HG02870 (cell line): ENCODE results near the gene TMSB15A.
"Not testable (repeated sequence)": the region's sequence is repeated elsewhere in the genome, so short reads cannot be mapped to it uniquely, and the experiment has no call there.

Source experiments
- ATAC-seq: cut with Tn5 transposase; IDR thresholded peaks from one replicate; pipeline ENCODE4 v1.9.1; 2021; ENCODE audit warnings: mild to moderate bottlenecking, moderate library complexity; ENCODE audit not compliant: unreplicated experiment

Gene TMSB15A

DNA sequence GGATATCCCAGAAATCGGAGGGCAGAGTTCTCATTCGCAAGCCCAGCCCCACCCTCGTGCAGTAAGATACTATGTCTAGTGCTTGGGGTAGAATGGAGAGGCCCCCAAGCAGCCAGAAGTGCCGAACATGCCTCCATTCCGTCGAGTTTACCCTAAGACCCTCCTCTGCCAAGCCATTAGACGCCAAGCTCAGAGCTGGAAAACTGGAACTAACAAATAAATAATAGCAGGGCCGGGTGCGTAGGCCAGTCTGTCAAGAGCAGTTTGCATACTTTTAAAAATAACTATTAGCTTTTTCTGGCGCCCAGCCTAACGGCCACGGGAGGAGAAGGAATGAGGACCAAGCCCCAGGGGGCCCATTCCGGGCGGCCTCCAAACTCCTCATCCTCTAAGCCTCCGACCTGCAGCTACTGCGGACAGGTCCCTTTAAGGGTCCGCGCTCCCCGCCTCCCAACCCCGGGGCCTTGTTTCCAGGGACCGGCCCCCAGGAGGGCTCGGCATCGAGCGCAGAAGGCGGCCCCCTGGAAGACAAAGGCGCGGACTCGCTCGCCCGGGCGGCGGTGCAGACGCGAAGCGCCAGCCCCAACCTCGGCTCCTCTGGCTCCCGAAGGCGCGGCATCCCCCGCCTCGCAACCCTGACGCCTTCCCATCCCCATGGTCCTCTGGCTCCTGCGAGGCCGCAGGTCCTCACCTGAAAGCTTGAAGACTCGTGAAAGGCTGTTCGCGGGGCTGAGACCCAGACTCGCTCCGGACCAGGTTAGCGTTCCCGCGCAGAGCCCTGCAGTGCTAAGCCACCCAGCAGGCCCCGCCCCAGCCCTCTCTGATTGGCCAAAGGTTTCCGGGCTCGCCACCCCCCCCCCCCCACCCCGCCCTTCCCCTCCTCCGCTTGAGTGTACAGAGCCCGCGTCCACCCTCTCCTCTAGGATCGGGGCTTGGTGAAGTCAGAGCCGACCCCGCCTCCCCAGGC is at the start of gene TMSB15A:
TSS of gene TMSB15A (minus strand) at position 765 of the 967 bp plus-strand sequence.
- ATAC-seq, result no peak

DNA sequence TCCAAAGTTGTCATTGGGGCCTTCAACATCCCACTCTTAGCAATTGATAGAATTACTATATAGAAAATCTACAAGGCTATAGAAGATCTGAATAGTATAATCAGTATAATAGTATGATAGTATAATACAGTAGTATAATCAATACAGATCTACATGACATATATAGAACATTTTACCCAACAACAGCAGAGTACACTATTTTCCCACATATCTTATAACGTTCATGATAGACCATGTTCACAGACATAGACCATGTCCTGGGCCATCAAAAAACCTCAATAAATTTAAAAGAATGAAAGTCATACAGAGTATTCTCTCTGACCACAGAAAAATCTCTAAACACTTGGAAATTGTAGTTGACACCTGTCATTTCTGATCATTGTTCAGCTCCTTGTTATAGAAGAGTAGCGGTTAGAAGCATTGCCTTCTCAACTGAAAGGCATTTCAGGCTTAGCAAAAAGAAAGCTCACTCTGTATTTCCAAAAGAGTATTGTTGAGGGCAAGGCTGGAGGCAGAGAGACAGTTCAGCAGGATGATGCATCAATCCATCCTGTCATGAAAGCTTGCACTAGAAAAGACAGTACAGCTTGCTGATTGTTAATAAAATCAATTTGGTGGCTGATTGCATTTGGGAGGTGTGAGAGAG is 44.0 kb upstream of the TMSB15A start:
- no peak for ATAC-seq

DNA sequence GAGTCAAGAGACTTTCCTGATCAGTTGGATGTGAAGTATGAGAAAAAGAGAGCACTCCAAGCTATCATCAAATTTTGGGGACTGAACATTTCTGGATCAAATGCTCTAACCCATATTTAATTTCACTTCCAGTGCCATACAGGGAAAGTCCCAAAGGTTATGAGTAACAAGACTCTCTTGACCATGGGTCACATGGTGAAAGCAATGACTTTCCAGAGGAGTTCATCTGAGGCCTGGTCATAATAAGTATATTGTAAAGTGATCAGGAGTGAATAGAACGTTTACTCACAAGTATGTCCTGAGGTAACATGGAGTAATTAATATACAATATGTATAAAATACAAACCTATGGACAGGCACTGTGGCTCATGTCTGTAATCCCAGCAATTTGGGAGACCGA is 42.1 kb upstream of the TMSB15A start:
- no peak for ATAC-seq

DNA sequence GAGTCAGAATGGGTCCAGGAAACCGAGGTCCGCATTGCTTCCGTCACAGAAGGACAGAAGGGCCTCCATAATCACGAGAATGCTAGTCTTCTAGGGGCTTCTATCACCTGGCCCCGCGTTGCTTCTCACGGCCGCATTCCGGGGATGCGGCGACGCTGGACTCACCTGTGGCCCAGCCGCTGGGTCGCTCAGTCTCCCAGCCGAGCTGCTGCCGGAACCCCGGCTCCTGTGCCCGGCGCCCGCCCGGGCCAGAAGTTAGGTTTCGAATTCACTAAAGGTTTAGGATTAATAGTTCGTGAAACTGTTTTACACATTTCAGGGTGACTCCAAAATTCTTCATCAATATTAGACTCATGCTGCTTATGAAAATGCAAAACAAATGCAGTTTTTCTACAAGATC is 31.7 kb upstream of the TMSB15A start:
- ATAC-seq, result no peak

DNA sequence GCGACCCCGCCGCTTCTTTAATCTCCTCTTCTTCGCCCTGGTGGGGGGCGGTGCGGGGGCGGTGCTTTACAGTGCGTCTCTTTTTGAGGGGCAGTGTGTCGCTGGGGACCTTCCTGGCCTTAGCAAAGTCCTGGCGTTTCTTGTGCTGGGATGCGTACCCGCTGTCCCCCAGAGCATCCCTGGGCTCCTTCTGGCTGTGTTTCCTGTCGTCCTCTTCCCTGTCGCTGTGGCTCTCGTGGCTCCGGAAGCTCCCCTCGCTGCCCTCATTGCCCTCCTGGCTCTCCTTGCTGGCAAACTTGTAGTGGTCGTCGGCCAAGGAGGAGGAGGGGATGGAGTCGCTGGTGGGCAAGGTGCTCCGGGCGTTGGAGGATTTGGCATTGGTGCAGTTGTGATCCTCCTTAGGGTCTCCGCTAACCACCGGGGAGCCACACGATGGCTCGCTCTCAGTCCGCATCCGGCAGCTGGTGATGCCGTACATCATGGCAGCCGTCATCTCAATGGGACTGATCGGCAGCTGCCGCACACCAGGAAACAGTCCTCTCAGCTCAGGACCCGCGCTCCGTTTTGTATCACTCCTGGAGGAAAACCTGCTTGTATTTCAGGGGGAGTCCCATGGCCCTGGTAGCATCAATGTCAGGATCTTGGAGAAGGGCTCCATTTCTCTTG is 30.4 kb upstream of the TMSB15A start:
- ATAC-seq, result no peak

DNA sequence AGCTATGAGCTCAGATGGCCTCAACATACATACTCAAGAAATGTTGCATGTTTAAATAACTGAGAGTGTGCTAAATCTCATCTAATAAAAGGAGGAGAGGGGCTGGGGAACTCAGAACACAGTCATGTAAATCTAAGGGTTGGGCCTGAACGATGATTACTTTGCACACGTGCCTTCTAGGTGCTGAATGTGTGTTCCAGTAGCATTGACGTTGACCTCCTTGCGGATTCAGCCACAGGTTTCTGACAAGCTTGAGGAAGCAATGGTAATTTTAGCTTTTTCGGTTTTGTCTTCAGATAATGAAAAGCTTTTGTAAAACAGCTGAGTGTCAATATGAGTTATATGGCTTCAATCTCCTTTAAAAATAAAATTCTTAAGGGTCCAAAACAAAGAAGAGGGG is 29.6 kb upstream of the TMSB15A start:
- not testable (repeated sequence) for ATAC-seq

DNA sequence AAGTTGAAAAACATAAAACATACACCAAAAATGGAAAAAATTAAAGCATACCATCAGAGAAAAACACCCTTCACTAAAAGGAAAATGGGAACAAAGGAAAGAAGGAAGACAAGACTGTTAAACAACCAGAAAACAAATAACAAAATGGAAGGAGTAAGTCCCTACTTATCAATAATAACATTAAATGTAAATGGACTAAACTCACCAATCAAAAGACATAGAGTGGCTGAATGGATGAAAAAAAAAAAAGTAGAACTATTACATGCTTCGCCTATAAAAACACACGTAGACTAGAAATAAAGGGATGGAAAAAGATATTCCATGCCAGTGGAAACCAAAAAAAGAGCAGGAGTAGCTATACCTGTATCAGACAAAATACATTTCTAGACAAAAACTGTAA is 19.4 kb upstream of the TMSB15A start:
- ATAC-seq, result no peak

DNA sequence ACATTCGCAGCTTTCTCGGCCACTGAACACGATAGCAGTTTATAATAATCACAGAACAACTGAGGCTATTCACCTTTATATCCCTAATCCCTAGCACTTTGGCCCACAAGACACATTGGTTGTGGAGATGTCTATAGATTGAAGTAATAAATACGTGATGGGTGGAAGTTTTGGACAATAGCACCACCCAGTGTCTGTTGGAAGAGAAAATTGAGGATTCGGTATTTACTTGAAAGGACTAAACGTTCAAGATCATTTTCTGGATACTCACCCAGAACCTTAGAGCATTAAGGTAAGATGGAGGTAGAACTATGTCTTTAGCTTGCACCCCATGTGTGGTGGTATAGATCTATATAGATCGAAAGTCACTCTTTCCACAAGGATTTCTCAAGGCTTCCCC is 787 bp upstream of the TMSB15A start:
- ATAC-seq, result no peak

DNA sequence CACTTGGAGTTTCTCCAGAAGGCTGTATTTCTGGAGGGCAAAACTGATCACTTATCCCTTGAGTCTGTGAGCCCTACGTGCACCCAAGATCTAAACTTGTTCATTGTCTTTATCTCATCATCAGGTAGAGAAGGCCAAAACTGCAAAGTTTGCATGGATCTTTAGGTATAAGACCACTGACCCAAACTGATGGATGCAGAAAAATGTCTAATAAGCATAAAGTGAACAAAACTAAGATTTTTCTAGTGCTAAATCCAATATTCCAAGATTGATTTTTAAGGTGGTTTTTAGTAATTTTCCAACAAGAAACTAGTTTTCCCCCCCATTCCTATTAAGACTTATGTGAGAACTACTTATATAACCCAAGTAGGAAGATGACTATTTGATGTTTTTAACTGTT is 2.0 kb downstream of the TMSB15A start:
- ATAC-seq, result no peak

DNA sequence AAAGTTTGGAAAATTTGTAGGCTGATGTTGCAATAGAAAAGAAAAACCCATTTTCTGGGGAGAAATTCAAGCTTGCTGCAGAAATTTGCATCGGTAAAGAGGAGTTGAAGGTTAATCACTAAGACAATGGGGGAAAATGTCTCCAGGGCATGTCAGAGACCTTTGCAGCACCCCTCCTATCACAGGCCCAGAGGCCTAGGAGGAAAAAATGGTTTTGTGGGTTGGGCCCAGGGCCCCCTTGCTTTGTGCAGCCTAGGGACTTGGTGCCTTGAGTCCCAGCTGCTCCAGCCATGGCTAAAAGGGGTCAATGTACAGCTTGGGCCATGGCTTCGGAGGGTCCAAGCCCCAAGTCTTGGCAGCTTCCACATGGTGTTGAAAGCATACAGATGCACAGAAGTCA is 17.8 kb downstream of the TMSB15A start:
- no peak for ATAC-seq

DNA sequence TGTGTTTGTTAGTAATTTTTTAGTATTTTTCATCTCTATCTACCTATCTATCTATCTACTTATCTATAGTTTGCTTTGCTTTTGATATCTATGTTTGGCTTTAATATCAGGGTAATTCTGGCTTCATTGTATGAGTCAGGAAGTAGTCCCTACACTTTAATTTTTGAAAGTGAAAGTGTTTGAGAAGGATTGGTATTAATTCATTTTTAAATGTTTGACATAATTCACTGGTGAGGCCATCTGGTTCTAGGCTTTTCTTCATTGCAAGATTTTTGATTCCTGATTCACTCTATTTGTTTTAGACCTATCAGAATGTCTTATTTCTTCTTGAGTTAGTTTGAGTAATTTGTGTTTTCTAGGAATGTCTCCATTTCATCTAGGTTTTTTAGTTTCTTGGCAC is 24.8 kb downstream of the TMSB15A start:
- ATAC-seq, result no peak

DNA sequence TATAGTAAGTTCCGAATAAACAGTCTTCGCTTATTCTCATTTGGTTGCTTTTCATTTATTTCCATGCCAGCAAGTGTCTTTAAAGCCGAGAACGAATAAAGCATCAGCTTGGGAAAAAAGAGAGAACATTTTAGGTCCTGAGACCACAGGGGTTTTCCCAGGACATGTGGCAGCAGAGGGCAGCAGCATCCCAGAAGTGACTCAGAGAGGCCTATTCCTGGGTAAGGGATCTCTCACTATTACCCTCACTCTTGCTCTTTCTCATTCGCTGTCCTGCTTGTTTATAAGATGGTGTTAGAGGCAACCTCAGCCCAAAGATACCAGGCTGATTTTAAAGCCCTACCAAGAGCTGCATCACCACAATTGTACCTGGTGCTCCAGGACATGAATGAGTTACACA is 37.8 kb downstream of the TMSB15A start:
- not testable (repeated sequence) for ATAC-seq

DNA sequence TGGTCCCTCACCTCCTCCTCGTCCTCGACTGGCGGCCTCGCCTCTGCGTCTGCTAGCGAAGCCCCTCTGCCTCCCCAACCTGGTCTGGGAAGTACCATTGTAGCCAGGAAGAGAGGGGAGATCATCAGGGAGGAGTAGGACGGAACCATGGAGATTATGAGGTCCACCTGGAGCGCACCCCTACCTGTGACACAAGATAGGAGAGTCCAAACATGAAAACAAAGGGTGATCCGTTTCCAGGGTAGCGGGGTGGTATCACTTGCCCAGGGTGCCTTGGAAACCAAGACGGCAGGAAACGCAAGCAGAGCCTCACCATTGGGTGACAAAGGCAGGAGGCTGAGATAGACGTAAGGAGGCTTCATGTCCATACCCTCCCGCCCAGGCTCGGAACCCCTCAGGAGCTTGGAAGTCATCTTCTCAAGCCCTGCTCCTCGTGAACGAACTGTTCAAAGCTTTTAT is 44.7 kb downstream of the TMSB15A start, which contains the start of gene TCP11X2:
TSS of gene TCP11X2 (minus strand) at position 51 of the 459 bp plus-strand sequence.
- not testable (repeated sequence) for ATAC-seq

DNA sequence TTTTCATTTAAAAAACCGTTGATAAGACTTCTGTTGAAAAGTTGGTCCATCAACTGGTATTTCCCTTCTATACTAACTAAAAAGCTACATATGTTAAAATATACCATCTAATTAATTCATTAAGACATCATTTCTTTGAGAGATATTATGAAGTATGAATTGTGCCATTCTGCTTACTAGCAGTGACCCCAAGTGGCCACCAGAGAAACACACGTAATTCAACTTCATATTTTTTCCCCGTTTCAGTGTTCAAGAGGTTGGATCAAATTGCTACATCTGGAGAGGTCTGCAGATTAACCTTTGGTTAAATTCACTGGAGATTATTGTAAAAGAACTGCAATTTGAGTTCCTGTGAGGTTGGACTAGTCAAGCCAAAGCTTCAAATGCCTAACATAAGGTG is 46.3 kb downstream of the TMSB15A start:
- ATAC-seq, result not testable (repeated sequence)
